ENCODE data around the gene TRIM24. TPM values are rescaled to one million over a fixed set of nuclear protein-coding genes. Genes with fewer than 3 reads are reported as not detected.

TRIM24 gene
- total and polyA plus RNA-seq, 2 of the 13 experiments (the other 11 are each of a cell fraction or from before 2014, with no cell fraction given): 100 to 106 TPM

DNA sequence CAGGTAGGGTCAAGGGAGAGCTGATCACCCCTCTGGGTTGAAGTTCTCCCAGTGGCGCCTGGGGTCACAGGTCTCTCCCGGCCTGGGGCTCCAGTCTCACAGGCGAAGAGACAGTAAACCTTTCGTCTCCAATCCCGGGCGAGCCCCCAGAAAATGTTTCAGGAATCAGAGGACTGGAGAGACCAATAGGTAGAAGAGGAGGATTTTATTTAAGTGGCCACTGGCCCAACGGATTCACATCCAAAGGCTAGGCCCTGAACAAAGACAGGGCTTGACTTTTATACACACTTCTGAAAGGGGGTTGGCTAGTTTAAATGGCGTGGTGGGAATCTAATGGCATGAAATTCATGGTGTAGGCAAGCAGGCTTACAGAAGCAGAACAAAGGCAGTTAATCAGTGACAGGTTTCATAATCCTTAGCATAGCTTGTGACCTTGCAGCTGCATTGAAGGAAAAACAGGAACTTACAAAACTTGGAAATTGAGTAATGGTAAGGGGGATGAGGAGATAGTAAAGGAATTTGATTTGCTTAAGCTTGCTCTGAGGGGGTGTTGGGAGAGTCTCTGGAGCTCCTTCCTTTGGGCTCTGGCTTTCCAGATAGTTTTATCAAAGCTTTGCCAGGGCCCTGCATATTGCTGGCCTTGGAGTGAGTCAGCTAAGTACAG, 105.5 kb downstream of the TRIM24 start (continued):
- TF ChIP-seq ATF7 (IDR thresholded peaks at IDR 0.05) (peak; percentile 26; the same call in 1 of the 2 replicates), ATF7 (CRISPR knock-in tag; IDR thresholded peaks at IDR 0.05) (no peak; the same call in 1 of the 2 replicates), CREM (IDR thresholded peaks at IDR 0.05) (peak; percentile 76), CREM (CRISPR knock-in tag; IDR thresholded peaks at IDR 0.05) (no peak), ZSCAN25 (CRISPR knock-in tag; IDR thresholded peaks at IDR 0.05) (no peak), GPN1 (CRISPR knock-in tag; IDR thresholded peaks at IDR 0.05; ENCODE audit: borderline replicate concordance) (no peak), ZNF432 (CRISPR knock-in tag; IDR thresholded peaks at IDR 0.05; ENCODE audit: borderline replicate concordance) (no peak), PHF8 (CRISPR knock-in tag; IDR thresholded peaks at IDR 0.05) (peak; percentile 32; the same call in 1 of the 2 replicates), ATAD3A (CRISPR knock-in tag; IDR thresholded peaks at IDR 0.05) (no peak), ZNF878 (CRISPR knock-in tag; IDR thresholded peaks at IDR 0.05) (peak; percentile 46; the same call in 1 of the 2 replicates), CC2D1A (CRISPR knock-in tag; IDR thresholded peaks at IDR 0.05) (no peak), ZKSCAN1 (IDR thresholded peaks at IDR 0.05; ENCODE audit: low read length) (no peak; the same call in 1 of the 2 replicates), ZNF20 (CRISPR knock-in tag; IDR thresholded peaks at IDR 0.05) (no peak), NFE2L2 (IDR thresholded peaks at IDR 0.05; ENCODE audit: low read length) (no peak), ZNF782 (CRISPR knock-in tag; IDR thresholded peaks at IDR 0.05; ENCODE audit: borderline replicate concordance) (no peak), NKX3-1 (CRISPR knock-in tag; IDR thresholded peaks at IDR 0.05) (no peak)
- TF ChIP-seq, protein P1, sequence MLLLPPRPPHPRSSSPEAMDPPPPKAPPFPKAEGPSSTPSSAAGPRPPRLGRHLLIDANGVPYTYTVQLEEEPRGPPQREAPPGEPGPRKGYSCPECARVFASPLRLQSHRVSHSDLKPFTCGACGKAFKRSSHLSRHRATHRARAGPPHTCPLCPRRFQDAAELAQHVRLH (CRISPR knock-in tag; IDR thresholded peaks at IDR 0.05; ENCODE audit: borderline replicate concordance, low read depth): no peak; the same call in 1 of the 2 replicates
- TF ChIP-seq, protein P2, sequence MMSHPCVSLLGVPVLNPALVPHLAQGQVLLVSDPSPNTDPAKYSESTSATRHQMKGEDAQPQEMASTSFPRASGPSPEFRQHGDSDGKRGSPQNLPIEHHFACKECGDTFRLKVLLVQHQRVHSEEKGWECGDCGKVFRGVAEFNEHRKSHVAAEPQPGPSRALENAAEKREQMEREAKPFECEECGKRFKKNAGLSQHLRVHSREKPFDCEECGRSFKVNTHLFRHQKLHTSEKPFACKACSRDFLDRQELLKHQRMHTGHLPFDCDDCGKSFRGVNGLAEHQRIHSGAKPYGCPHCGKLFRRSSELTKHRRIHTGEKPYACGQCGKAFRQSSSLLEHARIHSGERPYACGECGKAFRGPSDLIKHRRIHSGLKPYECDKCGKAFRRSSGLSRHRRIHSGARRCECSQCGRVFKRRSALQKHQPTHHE (CRISPR knock-in tag; IDR thresholded peaks at IDR 0.05; ENCODE audit: borderline replicate concordance): no peak
- TF ChIP-seq, protein P3, sequence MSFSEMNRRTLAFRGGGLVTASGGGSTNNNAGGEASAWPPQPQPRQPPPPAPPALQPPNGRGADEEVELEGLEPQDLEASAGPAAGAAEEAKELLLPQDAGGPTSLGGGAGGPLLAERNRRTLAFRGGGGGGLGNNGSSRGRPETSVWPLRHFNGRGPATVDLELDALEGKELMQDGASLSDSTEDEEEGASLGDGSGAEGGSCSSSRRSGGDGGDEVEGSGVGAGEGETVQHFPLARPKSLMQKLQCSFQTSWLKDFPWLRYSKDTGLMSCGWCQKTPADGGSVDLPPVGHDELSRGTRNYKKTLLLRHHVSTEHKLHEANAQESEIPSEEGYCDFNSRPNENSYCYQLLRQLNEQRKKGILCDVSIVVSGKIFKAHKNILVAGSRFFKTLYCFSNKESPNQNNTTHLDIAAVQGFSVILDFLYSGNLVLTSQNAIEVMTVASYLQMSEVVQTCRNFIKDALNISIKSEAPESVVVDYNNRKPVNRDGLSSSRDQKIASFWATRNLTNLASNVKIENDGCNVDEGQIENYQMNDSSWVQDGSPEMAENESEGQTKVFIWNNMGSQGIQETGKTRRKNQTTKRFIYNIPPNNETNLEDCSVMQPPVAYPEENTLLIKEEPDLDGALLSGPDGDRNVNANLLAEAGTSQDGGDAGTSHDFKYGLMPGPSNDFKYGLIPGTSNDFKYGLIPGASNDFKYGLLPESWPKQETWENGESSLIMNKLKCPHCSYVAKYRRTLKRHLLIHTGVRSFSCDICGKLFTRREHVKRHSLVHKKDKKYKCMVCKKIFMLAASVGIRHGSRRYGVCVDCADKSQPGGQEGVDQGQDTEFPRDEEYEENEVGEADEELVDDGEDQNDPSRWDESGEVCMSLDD (CRISPR knock-in tag; IDR thresholded peaks at IDR 0.05; ENCODE audit: borderline replicate concordance): no peak
- TF ChIP-seq, protein P4, sequence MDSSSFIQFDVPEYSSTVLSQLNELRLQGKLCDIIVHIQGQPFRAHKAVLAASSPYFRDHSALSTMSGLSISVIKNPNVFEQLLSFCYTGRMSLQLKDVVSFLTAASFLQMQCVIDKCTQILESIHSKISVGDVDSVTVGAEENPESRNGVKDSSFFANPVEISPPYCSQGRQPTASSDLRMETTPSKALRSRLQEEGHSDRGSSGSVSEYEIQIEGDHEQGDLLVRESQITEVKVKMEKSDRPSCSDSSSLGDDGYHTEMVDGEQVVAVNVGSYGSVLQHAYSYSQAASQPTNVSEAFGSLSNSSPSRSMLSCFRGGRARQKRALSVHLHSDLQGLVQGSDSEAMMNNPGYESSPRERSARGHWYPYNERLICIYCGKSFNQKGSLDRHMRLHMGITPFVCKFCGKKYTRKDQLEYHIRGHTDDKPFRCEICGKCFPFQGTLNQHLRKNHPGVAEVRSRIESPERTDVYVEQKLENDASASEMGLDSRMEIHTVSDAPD (CRISPR knock-in tag; IDR thresholded peaks at IDR 0.05): peak; percentile 64; the same call in 1 of the 2 replicates
- TF ChIP-seq, protein P5, sequence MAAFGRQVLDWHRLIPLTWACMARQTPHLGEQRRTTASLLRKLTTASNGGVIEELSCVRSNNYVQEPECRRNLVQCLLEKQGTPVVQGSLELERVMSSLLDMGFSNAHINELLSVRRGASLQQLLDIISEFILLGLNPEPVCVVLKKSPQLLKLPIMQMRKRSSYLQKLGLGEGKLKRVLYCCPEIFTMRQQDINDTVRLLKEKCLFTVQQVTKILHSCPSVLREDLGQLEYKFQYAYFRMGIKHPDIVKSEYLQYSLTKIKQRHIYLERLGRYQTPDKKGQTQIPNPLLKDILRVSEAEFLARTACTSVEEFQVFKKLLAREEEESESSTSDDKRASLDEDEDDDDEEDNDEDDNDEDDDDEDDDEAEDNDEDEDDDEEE (CRISPR knock-in tag; IDR thresholded peaks at IDR 0.05): no peak
- TF ChIP-seq, protein P6, sequence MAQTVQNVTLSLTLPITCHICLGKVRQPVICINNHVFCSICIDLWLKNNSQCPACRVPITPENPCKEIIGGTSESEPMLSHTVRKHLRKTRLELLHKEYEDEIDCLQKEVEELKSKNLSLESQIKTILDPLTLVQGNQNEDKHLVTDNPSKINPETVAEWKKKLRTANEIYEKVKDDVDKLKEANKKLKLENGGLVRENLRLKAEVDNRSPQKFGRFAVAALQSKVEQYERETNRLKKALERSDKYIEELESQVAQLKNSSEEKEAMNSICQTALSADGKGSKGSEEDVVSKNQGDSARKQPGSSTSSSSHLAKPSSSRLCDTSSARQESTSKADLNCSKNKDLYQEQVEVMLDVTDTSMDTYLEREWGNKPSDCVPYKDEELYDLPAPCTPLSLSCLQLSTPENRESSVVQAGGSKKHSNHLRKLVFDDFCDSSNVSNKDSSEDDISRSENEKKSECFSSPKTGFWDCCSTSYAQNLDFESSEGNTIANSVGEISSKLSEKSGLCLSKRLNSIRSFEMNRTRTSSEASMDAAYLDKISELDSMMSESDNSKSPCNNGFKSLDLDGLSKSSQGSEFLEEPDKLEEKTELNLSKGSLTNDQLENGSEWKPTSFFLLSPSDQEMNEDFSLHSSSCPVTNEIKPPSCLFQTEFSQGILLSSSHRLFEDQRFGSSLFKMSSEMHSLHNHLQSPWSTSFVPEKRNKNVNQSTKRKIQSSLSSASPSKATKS (CRISPR knock-in tag; IDR thresholded peaks at IDR 0.05): 0 out of 2 replicates have a peak, but pooled peaks have one; percentile 61
